A549 (cell line): ENCODE measurements around the gene ITSN2.

Source experiments
- BHLHE40 ChIP-seq: IDR thresholded peaks from 2 replicates; pipeline ENCODE4 v1.6.1; 2012; ENCODE audit warnings: low read depth, low read length, inconsistent platforms
- CEBPB ChIP-seq, 2 experiments: fragments of >200 bp in 1 of 2; sonication (Bioruptor Twin) in 1 of 2; formaldehyde crosslinking in 1 of 2; IDR thresholded peaks; 2 replicates each; pipeline ENCODE4 v1.6.1; 2012 to 2016
- CHD4 ChIP-seq: fragments of 200-600 bp; sonication (generic); IDR thresholded peaks from 2 replicates; pipeline ENCODE4 v1.6.1; 2016; ENCODE audit warnings: antibody characterized with exemption, mild to moderate bottlenecking, borderline replicate concordance
- CTCF ChIP-seq: fragments of >200 bp; sonication (Bioruptor Twin); formaldehyde crosslinking; IDR thresholded peaks from 3 replicates; pipeline ENCODE4 v1.5.1; 2016
- E2F6 ChIP-seq: IDR thresholded peaks from 2 replicates; pipeline ENCODE4 v1.6.1; 2012; ENCODE audit warnings: low read depth, borderline replicate concordance
- FOSB ChIP-seq: fragments of 250-450 bp; sonication (Bioruptor Pico); IDR thresholded peaks from 2 replicates; pipeline ENCODE4 v1.5.0; 2020; ENCODE audit warnings: mild to moderate bottlenecking, moderate library complexity
- HDAC2 ChIP-seq: fragments of 200-600 bp; sonication (generic); IDR thresholded peaks from 2 replicates; pipeline ENCODE4 v1.6.1; 2016
- JUNB ChIP-seq: fragments of >200 bp; sonication (Bioruptor Twin); formaldehyde crosslinking; IDR thresholded peaks from 2 replicates; pipeline ENCODE4 v1.6.1; 2016
- POLR2A ChIP-seq: IDR thresholded peaks from 2 replicates; pipeline ENCODE4 v1.6.1; 2012; ENCODE audit warnings: mild to moderate bottlenecking, low read length
- POLR2AphosphoS2 ChIP-seq: conservative IDR thresholded peaks from 2 replicates; pipeline ENCODE4 v1.6.1; 2012; ENCODE audit warnings: low read length, improper control_type of control experiment, inconsistent platforms
- RARB ChIP-seq: fragments of 250-450 bp; sonication (Bioruptor Pico); IDR thresholded peaks from 2 replicates; pipeline ENCODE4 v1.8.0; 2021; ENCODE audit warnings: mild to moderate bottlenecking, moderate library complexity
- REST ChIP-seq: fragments of 200-600 bp; sonication (generic); IDR thresholded peaks from 2 replicates; pipeline ENCODE4 v1.6.1; 2016; ENCODE audit warnings: antibody characterized with exemption, mild to moderate bottlenecking, moderate library complexity
- SMC3 ChIP-seq: fragments of >200 bp; sonication (Bioruptor Twin); formaldehyde crosslinking; IDR thresholded peaks from 3 replicates; pipeline ENCODE4 v1.6.1; 2018; ENCODE audit warnings: inconsistent platforms
- TF ChIP-seq, protein P1 (sequence below): fragments of >200 bp; sonication (Bioruptor Twin); formaldehyde crosslinking; IDR thresholded peaks from 3 replicates; pipeline ENCODE4 v1.6.1; 2016

DNA sequence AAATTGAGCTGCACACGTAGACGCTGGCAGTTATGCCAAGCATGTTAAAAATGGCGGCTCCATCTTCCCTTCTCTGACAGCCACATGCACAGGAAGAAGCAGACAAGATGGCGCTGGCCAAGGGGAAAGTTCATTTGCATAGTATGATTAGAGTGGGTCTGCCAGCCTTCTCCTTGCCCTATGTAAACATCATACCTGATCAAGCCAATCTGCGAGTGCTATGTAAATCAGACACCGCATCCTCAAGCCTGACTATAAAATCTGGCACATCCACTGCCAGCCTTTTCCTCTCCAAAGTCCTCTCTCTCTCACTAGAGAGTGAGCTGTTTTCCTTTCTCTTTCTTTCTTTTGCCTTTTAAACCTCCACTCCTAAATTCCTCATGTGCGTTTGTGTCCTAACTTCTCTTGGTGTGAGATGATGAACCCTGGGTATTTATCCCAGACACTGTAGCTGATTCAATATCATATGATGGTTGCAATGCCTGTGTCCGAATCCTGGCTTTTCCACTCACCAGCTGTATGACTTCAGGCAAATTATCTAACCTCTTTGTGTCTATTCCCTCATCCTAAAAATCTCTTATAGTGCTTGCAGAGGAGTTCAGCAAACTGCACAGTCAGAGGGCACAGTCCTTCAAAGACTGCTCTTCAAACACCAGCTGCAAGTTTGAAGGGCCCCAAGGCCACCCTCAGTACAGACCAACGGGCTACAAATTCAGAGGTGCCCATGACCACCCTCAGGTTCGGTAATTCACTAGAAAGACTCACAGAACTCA, 39.3 kb upstream of the ITSN2 start:
- no peak for TF ChIP-seq POLR2AphosphoS2
- TF ChIP-seq CEBPB (IDR thresholded peaks at IDR 0.05): no peak
- no peak for TF ChIP-seq CTCF
- no peak for TF ChIP-seq BHLHE40
- no peak for TF ChIP-seq POLR2A
- no peak for TF ChIP-seq CHD4
- no peak for TF ChIP-seq HDAC2
- TF ChIP-seq, protein P1, sequence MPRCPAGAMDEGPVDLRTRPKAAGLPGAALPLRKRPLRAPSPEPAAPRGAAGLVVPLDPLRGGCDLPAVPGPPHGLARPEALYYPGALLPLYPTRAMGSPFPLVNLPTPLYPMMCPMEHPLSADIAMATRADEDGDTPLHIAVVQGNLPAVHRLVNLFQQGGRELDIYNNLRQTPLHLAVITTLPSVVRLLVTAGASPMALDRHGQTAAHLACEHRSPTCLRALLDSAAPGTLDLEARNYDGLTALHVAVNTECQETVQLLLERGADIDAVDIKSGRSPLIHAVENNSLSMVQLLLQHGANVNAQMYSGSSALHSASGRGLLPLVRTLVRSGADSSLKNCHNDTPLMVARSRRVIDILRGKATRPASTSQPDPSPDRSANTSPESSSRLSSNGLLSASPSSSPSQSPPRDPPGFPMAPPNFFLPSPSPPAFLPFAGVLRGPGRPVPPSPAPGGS: no peak
- no peak for TF ChIP-seq REST
- TF ChIP-seq JUNB: no peak
- TF ChIP-seq FOSB (CRISPR knock-in tag): no peak
- TF ChIP-seq RARB: no peak
- no peak for TF ChIP-seq SMC3
- no peak for TF ChIP-seq E2F6
